HepG2 (cell line): ENCODE measurements around the gene SERPINA3. TPM values are rescaled to one million over a fixed set of nuclear protein-coding genes. Genes with fewer than 3 reads are reported as not detected.
A peak's percentile ranks its signal among the peaks of the same experiment; 100 is the strongest.

Experiments
- ATAC-seq: fragments of 200-7000 bp; cut with Tn5 transposase; 3 replicates; pipeline ENCODE4 v1.9.1; 2020; ENCODE audit warnings: mild to moderate bottlenecking, moderate library complexity
- BruUV-seq: library from RNA; stranded (reverse); fragments of 400-500 nt; replicated peaks from 2 replicates; lab custom pipeline; 2021; lab: Mats Ljungman, UMichigan
- CTCF ChIA-PET: fragments of 300-600 bp; formaldehyde crosslinking; extraction: SDS; loops from one replicate; lab custom pipeline; 2021; ENCODE audit warnings: low total read pairs, inconsistent platforms, low intra/inter-chr PET ratio; lab: Yijun Ruan, JAX
- POLR2A ChIA-PET: fragments of 350-600 bp; sonication (Branson Sonifier 250); formaldehyde crosslinking; loops from one replicate; lab custom pipeline; 2020; ENCODE audit warnings: antibody characterized with exemption, inconsistent platforms; lab: Yijun Ruan, JAX
- DNase-seq: peaks from one replicate; pipeline ENCODE4 v3.0.0-alpha.2; 2015; ENCODE audit warnings: low spot score
- FAIRE-seq: peaks from 3 replicates; lab custom pipeline; 2011; peaks lifted over from hg19 to GRCh38; lab: Jason Lieb, UNC
- H2AFZ ChIP-seq: one replicate; pipeline ENCODE4 v1.6.1; 2011; ENCODE audit warnings: low read length, inconsistent platforms
- H3K27ac ChIP-seq: fragments of 300-600 bp; 3 replicates; pipeline ENCODE4 v1.8.0; 2011; ENCODE audit warnings: mixed run types, mild to moderate bottlenecking, mixed read lengths, low read length, inconsistent platforms; ENCODE audit not compliant: insufficient read depth; ENCODE audit errors: extremely low read length
- H3K27me3 ChIP-seq, 2 experiments: fragments of 200-600 bp in 1 of 2; 2 replicates in 1 of 2; 3 replicates in 1 of 2; pipeline versions ENCODE4 v1.6.0 to v1.8.0; 2011; ENCODE audit warnings: low read length in 2 of 2, mild to moderate bottlenecking in 2 of 2, moderate library complexity in 2 of 2, inconsistent platforms in 1 of 2; ENCODE audit not compliant: insufficient read depth in 2 of 2, control insufficient read depth in 1 of 2
- H3K36me3 ChIP-seq, 2 experiments: fragments of 200-600 bp in 1 of 2; replicated peaks in 1 of 2; 2 replicates in 1 of 2; 3 replicates in 1 of 2; pipeline versions ENCODE4 v1.5.1 to v1.8.0; 2011; ENCODE audit warnings: low read length in 2 of 2, inconsistent platforms in 1 of 2; ENCODE audit not compliant: insufficient read depth in 2 of 2, control insufficient read depth in 1 of 2
- H3K4me1 ChIP-seq: 2 replicates; pipeline ENCODE4 v1.5.1; 2012; ENCODE audit warnings: low read length, inconsistent platforms; ENCODE audit not compliant: insufficient read depth
- H3K4me2 ChIP-seq: 2 replicates; pipeline ENCODE4 v1.6.0; 2011; ENCODE audit warnings: low read depth, low read length, inconsistent platforms
- H3K4me3 ChIP-seq, 3 experiments: fragments of 200-600 bp in 1 of 3; sonication (generic), shearing (Covaris generic) in 1 of 3; replicated peaks in 1 of 3; 2 replicates each; pipeline ENCODE4 v1.5.1; 2011 to 2016; ENCODE audit warnings: low read length in 3 of 3, inconsistent platforms in 2 of 3, low read depth in 2 of 3, mild to moderate bottlenecking in 2 of 3, control low read depth in 1 of 3, mixed read lengths in 1 of 3; ENCODE audit not compliant: insufficient read depth in 1 of 3
- H3K79me2 ChIP-seq: one replicate; pipeline ENCODE4 v1.6.1; 2011; ENCODE audit warnings: low read length, inconsistent platforms; ENCODE audit not compliant: insufficient read depth
- H3K9ac ChIP-seq: 2 replicates; pipeline ENCODE4 v1.6.0; 2011; ENCODE audit warnings: mild to moderate bottlenecking, low read depth, low read length, inconsistent platforms; ENCODE audit not compliant: insufficient read depth
- H3K9me3 ChIP-seq: 2 replicates; pipeline ENCODE4 v1.5.1; 2012; ENCODE audit warnings: mild to moderate bottlenecking, low read length
- H4K20me1 ChIP-seq: 2 replicates; pipeline ENCODE4 v1.6.0; 2011; ENCODE audit warnings: inconsistent platforms, mild to moderate bottlenecking, low read length, moderate library complexity; ENCODE audit not compliant: insufficient read depth
- CCDC6 ChIP-seq: sonication (generic); formaldehyde crosslinking; IDR thresholded peaks from 2 replicates; pipeline ENCODE4 v1.8.1; 2022; ENCODE audit warnings: mild to moderate bottlenecking, missing genetic modification reagents, moderate library complexity
- CTCF ChIP-seq: sonication (generic); formaldehyde crosslinking; IDR thresholded peaks from 2 replicates; pipeline ENCODE4 v1.5.0; 2020; ENCODE audit warnings: mild to moderate bottlenecking, missing genetic modification reagents, moderate library complexity
- ZMYM3 ChIP-seq: sonication (generic); formaldehyde crosslinking; IDR thresholded peaks from 2 replicates; pipeline ENCODE4 v1.5.1; 2020; ENCODE audit warnings: mild to moderate bottlenecking, missing genetic modification reagents
- ZNF224 ChIP-seq: sonication (generic); formaldehyde crosslinking; IDR thresholded peaks from 2 replicates; pipeline ENCODE4 v1.5.0; 2020; ENCODE audit warnings: mild to moderate bottlenecking, missing genetic modification reagents
- ZNF263 ChIP-seq: sonication (generic); formaldehyde crosslinking; IDR thresholded peaks from 2 replicates; pipeline ENCODE4 v1.4.0; 2020; ENCODE audit warnings: missing genetic modification reagents
- ZNF577 ChIP-seq: sonication (generic); formaldehyde crosslinking; IDR thresholded peaks from 2 replicates; pipeline ENCODE4 v1.4.0; 2020; ENCODE audit warnings: mild to moderate bottlenecking, low read depth, missing genetic modification reagents, borderline replicate concordance
- WGBS: methylation state at CpG from one replicate; pipeline ENCODE4 v1.1.6; 2017; ENCODE audit warnings: low lambda C conversion rate; 5-methylcytosine and 5-hydroxymethylcytosine counted together
- in situ Hi-C: cut with HindIII; loops from 2 replicates; pipeline ENCODE4 v1.10.0; 2017; ENCODE audit warnings: low pct_unique_long_range_greater_than_20kb; ENCODE audit not compliant: extremely low pct_ligation_motif_present
- intact Hi-C: fragments of 100-400 bp; cut with micrococcal nuclease; formaldehyde crosslinking; loops from one replicate; pipeline ENCODE4 v1.10.0; 2022; ENCODE audit not compliant: unreplicated experiment
- polyA plus RNA-seq, 8 experiments: library from polyadenylated mRNA; depleted of rRNA in 3 of 8; stranded (reverse) in 7 of 8; unstranded in 1 of 8; fragments of >200 nt; fragmentation: Illumina TruSeq in 4 of 8; extraction: Trizol in 4 of 8; gene quantifications; 2 replicates each; pipeline versions ENCODE4 v1.2.1 to v1.2.3, GENCODE V29; 2011 to 2016; ENCODE audit warnings: low read depth in 4 of 8, missing spikeins in 1 of 8, mixed read lengths in 1 of 8; ENCODE audit not compliant: insufficient read depth in 1 of 8
- total RNA-seq, 5 experiments: library from RNA; depleted of rRNA; stranded (reverse); fragments of >200 nt; fragmentation: Illumina TruSeq; extraction: Trizol; gene quantifications; 2 replicates each; pipeline ENCODE4 v1.2.3, GENCODE V29; 2016; ENCODE audit warnings: low read depth in 1 of 5

Gene SERPINA3
- total and polyA plus RNA-seq, 2 of the 13 experiments (the other 11 are each of a cell fraction or from before 2014, with no cell fraction given) = 825 to 2,200 TPM

DNA sequence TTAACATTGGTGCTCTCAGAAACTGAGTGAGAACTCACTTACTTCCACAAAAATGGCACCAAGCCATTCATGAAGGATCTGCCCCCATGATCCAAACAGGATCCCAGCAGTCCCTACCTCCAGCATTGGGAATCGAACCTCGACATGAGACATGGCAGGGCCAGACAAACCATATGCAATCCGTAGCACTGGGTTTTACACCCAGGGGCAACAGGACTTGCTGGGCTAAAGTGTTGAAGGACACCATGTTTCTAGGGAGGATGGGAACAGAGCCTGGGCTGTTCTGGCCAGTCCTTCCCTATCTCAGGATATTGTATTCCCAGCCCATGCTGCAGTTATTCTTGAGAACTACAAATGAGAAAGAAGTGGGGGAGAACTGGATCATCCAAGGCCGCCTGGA lies 36.6 kb downstream of the SERPINA3 start:
- Histone ChIP-seq H3K9me3 (peaks cover 15% of the 10 kb centered on the region), H3K4me2 (no peak overlapping the region), H3K4me3 (no peak overlapping the region), H4K20me1 (no peaks in the 10 kb centered on the region), H3K9ac (no peak overlapping the region), H3K4me1 (peaks cover 36% of the 10 kb centered on the region), H3K27me3 (peaks cover 0 to 2% of the 10 kb centered on the region in 2 experiments; a peak in 2 of 5 replicates), H2AFZ (no peak overlapping the region), H3K79me2 (no peaks in the 10 kb centered on the region), H3K27ac (no peak overlapping the region), H3K36me3 (no peaks in the 10 kb centered on the region)
- DNase-seq = no peak
- FAIRE-seq = no peak
- 28% methylated on average over 4 of the region's 4 CpGs for WGBS
- BruUV-seq = no TSS peak
- intact Hi-C loops (no loop called here), in situ Hi-C loops (no loop called here)
- POLR2A ChIA-PET = no interaction called here
- ATAC-seq = no peak
- CTCF ChIA-PET = no interaction called here
- TF ChIP-seq CTCF (CRISPR knock-in tag) = no peak
- no peak for TF ChIP-seq CCDC6 (CRISPR knock-in tag)
- no peak for TF ChIP-seq ZMYM3
- TF ChIP-seq ZNF224 (CRISPR knock-in tag) = peak; percentile 100

DNA sequence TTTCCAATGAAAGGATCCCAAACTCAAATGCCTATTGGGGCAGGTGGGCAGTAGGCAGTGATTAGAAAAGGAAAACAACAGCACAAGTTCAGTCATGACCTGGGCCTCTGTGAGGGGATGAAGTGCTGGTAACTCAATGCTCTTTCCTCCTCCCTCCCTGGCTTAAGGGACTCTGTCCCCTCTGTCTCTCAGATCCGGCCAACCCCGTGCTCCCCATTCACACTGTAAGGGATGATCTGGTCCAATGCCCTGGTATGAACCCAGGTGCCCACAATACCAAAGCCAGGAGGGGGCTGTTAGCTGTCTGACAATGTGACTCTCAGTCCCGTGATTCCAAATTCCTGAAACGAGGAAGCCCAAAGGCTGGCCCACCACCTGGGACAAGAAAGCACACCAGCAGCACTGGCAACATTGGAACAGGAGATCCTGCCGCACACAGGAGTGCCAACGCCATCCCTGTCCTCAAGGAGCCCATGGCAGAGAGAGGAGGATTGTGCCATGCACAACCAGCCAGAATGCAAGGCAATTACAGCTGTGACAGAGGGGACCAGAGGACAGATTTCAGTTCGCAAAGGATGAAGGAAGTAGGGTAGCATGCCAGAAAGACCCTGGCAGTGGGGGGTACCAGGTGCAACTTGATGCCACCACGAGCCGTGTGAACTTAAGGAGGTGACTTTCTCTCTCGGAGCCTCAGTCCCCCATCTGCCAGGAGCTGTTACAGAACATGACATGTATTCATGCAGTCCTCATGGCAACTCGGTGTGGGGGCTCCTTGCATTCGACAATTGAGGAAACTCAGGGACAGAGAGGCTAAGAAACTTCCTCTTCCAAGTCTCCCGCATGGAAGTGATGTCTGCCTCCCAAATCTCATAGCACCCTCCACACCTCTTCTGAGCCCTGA lies 37.6 kb downstream of the SERPINA3 start:
- in situ Hi-C loops (no loop called here), intact Hi-C loops (no loop called here)
- POLR2A ChIA-PET = no interaction called here
- H3K27me3 ChIP-seq = peaks cover 0 to 2% of the 10 kb centered on the region in 2 experiments; a peak in 2 of 5 replicates
- H3K9ac ChIP-seq = no peak overlapping the region
- H2AFZ ChIP-seq = no peak overlapping the region
- FAIRE-seq = no peak
- no peak for DNase-seq
- CTCF ChIA-PET = no interaction called here
- ATAC-seq = no peak
- H3K4me3 ChIP-seq = no peak overlapping the region
- H3K79me2 ChIP-seq = no peaks in the 10 kb centered on the region
- no TSS peak for BruUV-seq
- peaks cover 46% of the 10 kb centered on the region for H3K4me1 ChIP-seq
- WGBS = 42% methylated on average over 11 of the region's 13 CpGs
- H4K20me1 ChIP-seq = no peaks in the 10 kb centered on the region
- no peaks in the 10 kb centered on the region for H3K36me3 ChIP-seq
- peaks cover 15% of the 10 kb centered on the region for H3K9me3 ChIP-seq
- no peak overlapping the region for H3K4me2 ChIP-seq
- no peak for TF ChIP-seq ZNF577
- peak; percentile 90 for TF ChIP-seq ZNF263 (CRISPR knock-in tag)
- H3K27ac ChIP-seq = no peak overlapping the region
